Cardiac muscle cell (in vitro differentiated cells and primary cell): ENCODE measurements around the gene NPIPB2. TPM values are rescaled to one million over a fixed set of nuclear protein-coding genes. Genes with fewer than 3 reads are reported as not detected.
"Not testable (repeated sequence)": the region's sequence is repeated elsewhere in the genome, so short reads cannot be mapped to it uniquely, and the experiment has no call there.

Source experiments
- DNase-seq, 2 donors: peaks; one replicate each; pipeline versions ENCODE4 v3.0.0 to v3.0.0-alpha.2; 2010 to 2017; ENCODE audit warnings: low read depth in 1 of 2, low spot score in 1 of 2
- H3K27ac ChIP-seq: fragments of 200-600 bp; sonication (generic); 2 replicates; pipeline ENCODE4 v1.5.1; 2016
- H3K27me3 ChIP-seq: fragments of 200-600 bp; sonication (generic); 2 replicates; pipeline ENCODE4 v1.6.0; 2016; ENCODE audit warnings: control low read depth
- H3K36me3 ChIP-seq: fragments of 200-600 bp; sonication (generic); 2 replicates; pipeline ENCODE4 v1.5.1; 2016; ENCODE audit warnings: control low read depth
- H3K4me1 ChIP-seq: fragments of 200-600 bp; sonication (generic); 2 replicates; pipeline ENCODE4 v1.8.1; 2017; ENCODE audit warnings: low read depth, mild to moderate bottlenecking, mixed run types
- H3K4me3 ChIP-seq: fragments of 200-600 bp; sonication (generic); 2 replicates; pipeline ENCODE4 v1.5.1; 2016; ENCODE audit warnings: mild to moderate bottlenecking
- H3K9me3 ChIP-seq: fragments of 200-600 bp; sonication (generic); 2 replicates; pipeline ENCODE4 v1.5.1; 2017; ENCODE audit warnings: low read depth, mild to moderate bottlenecking, control low read depth
- polyA plus RNA-seq: library from polyadenylated mRNA; unstranded; fragments of >200 nt; fragmentation: Nextera tagmentation; extraction: Ambion mirVana; gene quantifications from 2 replicates; pipeline ENCODE4 v1.2.1, GENCODE V29; 2016
- total RNA-seq: library from RNA; depleted of rRNA; stranded (reverse); fragments of >200 nt; gene quantifications from 2 replicates; pipeline ENCODE4 v1.2.3, GENCODE V29; 2016
- TF ChIP-seq, protein P1 (sequence below): IDR thresholded peaks from 2 replicates; pipeline ENCODE4 v1.5.1; 2012; ENCODE audit warnings: low read depth, mild to moderate bottlenecking, low read length

The NPIPB2 gene
- total and polyA plus RNA-seq, 2 experiments from 2014 or later: 4.8 to 13.0 TPM

DNA sequence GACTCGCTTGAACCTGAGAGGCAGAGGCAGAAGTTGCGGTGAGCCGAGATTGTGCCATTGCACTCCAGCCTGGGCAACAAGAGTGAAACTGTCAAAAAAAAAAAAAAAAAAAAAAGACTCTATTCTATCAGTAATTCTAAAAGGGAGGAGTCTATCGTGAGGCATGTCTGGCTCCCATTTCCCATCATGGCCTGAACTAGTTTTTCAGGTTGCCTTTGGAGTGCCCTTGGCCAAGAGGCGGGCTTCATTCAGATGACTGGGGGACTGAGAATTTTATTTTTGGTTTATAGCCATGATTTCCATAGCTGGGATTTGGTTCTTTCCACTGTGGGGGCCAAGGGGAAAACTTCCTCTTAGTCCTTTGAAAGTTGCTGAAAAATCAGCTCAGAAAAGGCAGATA lies 31.2 kb upstream of the NPIPB2 start:
- no peaks in the 10 kb centered on the region for H3K36me3 ChIP-seq
- H3K4me1 ChIP-seq: peaks cover 6% of the 10 kb centered on the region
- DNase-seq: no peak
- H3K9me3 ChIP-seq: no peaks in the 10 kb centered on the region
- no peak overlapping the region for H3K27ac ChIP-seq
- TF ChIP-seq, protein P1, sequence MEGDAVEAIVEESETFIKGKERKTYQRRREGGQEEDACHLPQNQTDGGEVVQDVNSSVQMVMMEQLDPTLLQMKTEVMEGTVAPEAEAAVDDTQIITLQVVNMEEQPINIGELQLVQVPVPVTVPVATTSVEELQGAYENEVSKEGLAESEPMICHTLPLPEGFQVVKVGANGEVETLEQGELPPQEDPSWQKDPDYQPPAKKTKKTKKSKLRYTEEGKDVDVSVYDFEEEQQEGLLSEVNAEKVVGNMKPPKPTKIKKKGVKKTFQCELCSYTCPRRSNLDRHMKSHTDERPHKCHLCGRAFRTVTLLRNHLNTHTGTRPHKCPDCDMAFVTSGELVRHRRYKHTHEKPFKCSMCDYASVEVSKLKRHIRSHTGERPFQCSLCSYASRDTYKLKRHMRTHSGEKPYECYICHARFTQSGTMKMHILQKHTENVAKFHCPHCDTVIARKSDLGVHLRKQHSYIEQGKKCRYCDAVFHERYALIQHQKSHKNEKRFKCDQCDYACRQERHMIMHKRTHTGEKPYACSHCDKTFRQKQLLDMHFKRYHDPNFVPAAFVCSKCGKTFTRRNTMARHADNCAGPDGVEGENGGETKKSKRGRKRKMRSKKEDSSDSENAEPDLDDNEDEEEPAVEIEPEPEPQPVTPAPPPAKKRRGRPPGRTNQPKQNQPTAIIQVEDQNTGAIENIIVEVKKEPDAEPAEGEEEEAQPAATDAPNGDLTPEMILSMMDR: no peak
- H3K27me3 ChIP-seq: no peaks in the 10 kb centered on the region
- H3K4me3 ChIP-seq: no peak overlapping the region

GRCh38 chr16:11972128-11972527 lies 30.3 kb upstream of the NPIPB2 start:
- peak in 1 of 2 donors; percentile 38 for DNase-seq
- H3K9me3 ChIP-seq: no peaks in the 10 kb centered on the region
- H3K36me3 ChIP-seq: no peaks in the 10 kb centered on the region
- H3K4me1 ChIP-seq: no peaks in the 10 kb centered on the region
- no peaks in the 10 kb centered on the region for H3K27me3 ChIP-seq
- TF ChIP-seq, protein P1: peak; percentile 23
- H3K4me3 ChIP-seq: no peak overlapping the region
- no peak overlapping the region for H3K27ac ChIP-seq

DNA sequence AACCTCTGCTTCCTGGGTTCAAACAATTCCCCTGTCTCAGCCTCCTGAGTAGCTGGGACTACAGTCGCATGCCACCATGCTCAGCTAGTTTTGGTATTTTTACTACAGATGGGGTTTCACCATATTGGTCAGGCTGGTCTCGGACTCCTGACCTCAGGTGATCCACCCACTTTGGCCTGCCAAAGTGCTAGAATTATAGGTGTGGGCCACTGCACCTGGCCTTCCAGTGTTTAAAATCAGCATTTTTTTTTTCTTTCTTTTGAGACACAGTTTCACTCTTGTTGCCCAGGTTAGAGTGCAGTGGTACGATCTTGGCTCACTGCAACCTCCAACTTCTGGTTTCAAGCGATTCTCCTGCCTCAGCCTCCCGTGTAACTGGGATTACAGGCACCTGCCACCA lies 28.4 kb upstream of the NPIPB2 start:
- H3K4me1 ChIP-seq, H3K4me3 ChIP-seq, H3K9me3 ChIP-seq, DNase-seq, H3K36me3 ChIP-seq, H3K27ac ChIP-seq, H3K27me3 ChIP-seq: not testable (repeated sequence)

- TF ChIP-seq, protein P1: no peak
- no peaks in the 10 kb centered on the region for H3K36me3 ChIP-seq
Observed at GRCh38 chr16:11968577-11968976, 26.7 kb upstream of the NPIPB2 start.

DNA sequence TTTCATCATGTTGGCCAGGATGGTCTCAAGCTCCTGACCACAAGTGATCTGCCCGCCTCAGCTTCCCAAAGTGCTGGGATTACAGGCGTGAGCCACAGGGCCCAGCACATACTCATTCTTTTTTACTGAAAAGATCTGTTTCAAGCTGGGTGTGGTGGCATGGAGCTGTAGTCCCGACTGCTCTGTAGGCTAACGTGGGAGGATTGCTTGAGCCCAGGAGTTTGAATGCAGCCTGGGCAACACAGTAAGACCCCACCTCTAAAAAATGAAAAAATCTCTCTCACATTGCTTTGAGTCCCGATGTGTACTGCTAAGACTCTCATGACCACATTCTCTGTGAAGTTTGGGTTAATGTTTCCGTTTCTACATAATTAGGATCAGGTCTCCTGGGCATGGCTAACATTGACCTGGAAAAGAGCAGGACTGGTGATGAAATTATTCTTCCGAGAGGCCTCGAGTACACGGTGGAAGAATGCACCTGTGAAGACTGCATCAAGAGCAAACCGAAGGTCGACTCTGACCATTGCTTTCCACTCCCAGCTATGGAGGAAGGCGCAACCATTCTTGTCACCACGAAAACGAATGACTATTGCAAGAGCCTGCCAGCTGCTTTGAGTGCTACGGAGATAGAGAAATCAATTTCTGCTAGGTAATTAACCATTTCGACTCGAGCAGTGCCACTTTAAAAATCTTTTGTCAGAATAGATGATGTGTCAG lies 25.5 kb upstream of the NPIPB2 start:
- Histone ChIP-seq H3K36me3 (no peaks in the 10 kb centered on the region), H3K27ac (no peak overlapping the region), H3K27me3 (no peaks in the 10 kb centered on the region), H3K9me3 (no peaks in the 10 kb centered on the region), H3K4me1 (no peaks in the 10 kb centered on the region), H3K4me3 (no peak overlapping the region)
- no peak for DNase-seq
- TF ChIP-seq, protein P1: no peak

More at GRCh38 chr16:11968577-11968976, 26.7 kb upstream of the NPIPB2 start:
- no peak for DNase-seq
- Histone ChIP-seq H3K9me3 (no peaks in the 10 kb centered on the region), H3K4me3 (no peak overlapping the region), H3K4me1 (no peaks in the 10 kb centered on the region), H3K27me3 (no peaks in the 10 kb centered on the region), H3K27ac (no peak overlapping the region)

DNA sequence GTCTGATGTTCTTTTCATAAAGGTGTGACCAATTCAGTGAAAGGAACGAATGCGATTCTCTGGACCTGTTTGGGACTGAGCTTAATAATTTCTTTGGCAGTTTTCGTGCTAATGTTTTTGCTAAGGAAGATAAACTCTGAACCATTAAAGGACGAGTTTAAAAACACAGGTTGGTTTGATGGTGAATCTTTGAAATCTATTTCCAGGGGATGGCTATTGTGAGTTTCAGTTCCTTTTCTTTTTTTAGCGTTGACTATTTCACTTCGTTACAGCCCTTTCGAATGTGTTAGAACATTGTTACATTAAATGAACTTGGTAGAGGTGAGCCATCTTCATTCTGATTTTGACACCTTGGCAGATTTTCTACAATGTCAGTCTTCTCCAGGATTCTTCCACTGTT lies 24.3 kb upstream of the NPIPB2 start:
- TF ChIP-seq, protein P1: no peak
- no peak overlapping the region for H3K27ac ChIP-seq
- no peaks in the 10 kb centered on the region for H3K27me3 ChIP-seq
- H3K36me3 ChIP-seq: no peaks in the 10 kb centered on the region
- no peak for DNase-seq
- no peaks in the 10 kb centered on the region for H3K4me1 ChIP-seq
- no peaks in the 10 kb centered on the region for H3K9me3 ChIP-seq
- no peak overlapping the region for H3K4me3 ChIP-seq
